Panc1 (cell line): ENCODE results near the gene ZCCHC14. TPM values are rescaled to one million over a fixed set of nuclear protein-coding genes. Genes with fewer than 3 reads are reported as not detected.

Experiments
- ATAC-seq: fragments of 200-7000 bp; cut with Tn5 transposase; 2 replicates; pipeline ENCODE4 v1.9.1; 2020; ENCODE audit warnings: mild to moderate bottlenecking, moderate library complexity
- BruUV-seq: library from RNA; stranded (reverse); fragments of 400-500 nt; replicated peaks from 2 replicates; lab custom pipeline; 2021; lab: Mats Ljungman, UMichigan
- CTCF ChIA-PET: fragments of 300-600 bp; sonication (Branson Sonifier 250); formaldehyde crosslinking; loops from one replicate; lab custom pipeline; 2022; ENCODE audit warnings: antibody characterized with exemption; lab: Charles Lee
- POLR2A ChIA-PET: fragments of 300-600 bp; sonication (Branson Sonifier 250); formaldehyde crosslinking; loops from one replicate; lab custom pipeline; 2022; ENCODE audit warnings: antibody characterized with exemption; lab: Charles Lee
- DNase-seq: peaks from one replicate; pipeline ENCODE4 v3.0.0-alpha.2; 2010; ENCODE audit warnings: low read depth, low spot score
- H3K27ac ChIP-seq: 2 replicates; pipeline ENCODE4 v1.5.1; 2011; ENCODE audit warnings: mild to moderate bottlenecking, low read length, inconsistent platforms
- H3K27me3 ChIP-seq: fragments of 200-500 bp; sonication (Bioruptor generic); 2 replicates; pipeline ENCODE4 v1.6.0; 2014; ENCODE audit warnings: low read length, inconsistent platforms; ENCODE audit not compliant: control insufficient read depth, insufficient read depth
- H3K36me3 ChIP-seq: fragments of 200-500 bp; sonication (Bioruptor generic); 2 replicates; pipeline ENCODE4 v1.5.1; 2014; ENCODE audit warnings: inconsistent platforms, mild to moderate bottlenecking, low read length, moderate library complexity; ENCODE audit not compliant: control insufficient read depth, insufficient read depth
- H3K4me1 ChIP-seq: 2 replicates; pipeline ENCODE4 v1.5.1; 2011; ENCODE audit warnings: inconsistent platforms, mild to moderate bottlenecking, low read length, moderate library complexity; ENCODE audit not compliant: control insufficient read depth, insufficient read depth
- H3K4me3 ChIP-seq, 2 experiments: 2 replicates each; pipeline ENCODE4 v1.5.1; 2011 to 2012; ENCODE audit warnings: low read depth in 2 of 2, low read length in 2 of 2, mild to moderate bottlenecking in 2 of 2, inconsistent platforms in 1 of 2, moderate library complexity in 1 of 2
- H3K9me3 ChIP-seq: fragments of 200-500 bp; sonication (Bioruptor generic); 2 replicates; pipeline ENCODE4 v1.5.1; 2014; ENCODE audit warnings: low read depth, mild to moderate bottlenecking, inconsistent platforms, low read length, moderate library complexity; ENCODE audit not compliant: control insufficient read depth, insufficient read depth
- CTCF ChIP-seq: fragments of 450-650 bp; IDR thresholded peaks from 2 replicates; pipeline ENCODE4 v1.5.1; 2017; ENCODE audit warnings: mild to moderate bottlenecking
- POLR2AphosphoS5 ChIP-seq: IDR thresholded peaks from 2 replicates; pipeline ENCODE4 v1.6.1; 2012; ENCODE audit warnings: mild to moderate bottlenecking, low read depth, low read length, moderate library complexity
- REST ChIP-seq, 2 experiments: IDR thresholded peaks; 2 replicates each; pipeline ENCODE4 v1.6.1; 2011 to 2012; ENCODE audit warnings: low read depth in 2 of 2, control low read depth in 1 of 2, low read length in 1 of 2, mild to moderate bottlenecking in 1 of 2, moderate library complexity in 1 of 2; ENCODE audit not compliant: insufficient read depth in 1 of 2
- SIN3A ChIP-seq: IDR thresholded peaks from 2 replicates; pipeline ENCODE4 v1.6.1; 2012; ENCODE audit warnings: low read depth, mild to moderate bottlenecking, low read length, moderate library complexity, borderline replicate concordance; ENCODE audit not compliant: insufficient read depth
- TCF7L2 ChIP-seq: IDR thresholded peaks from 2 replicates; pipeline ENCODE4 v1.6.1; 2011; ENCODE audit warnings: mild to moderate bottlenecking, low read depth, low read length, inconsistent platforms
- in situ Hi-C: cut with HindIII; loops from 2 replicates; pipeline ENCODE4 v1.10.0; 2016; ENCODE audit warnings: low sequenced_read_pairs, low pct_unique_long_range_greater_than_20kb
- intact Hi-C: fragments of 100-400 bp; cut with micrococcal nuclease; formaldehyde crosslinking; loops from one replicate; pipeline ENCODE4 v1.10.0; 2022; ENCODE audit not compliant: unreplicated experiment
- total RNA-seq: library from RNA; stranded (reverse); gene quantifications from one replicate; pipeline ENCODE4 v1.2.1, GENCODE V29; 2021; ENCODE audit not compliant: unreplicated experiment

The ZCCHC14 gene
- total RNA-seq, 1 experiment from 2014 or later: 35.0 TPM

- H3K4me3 ChIP-seq: no peak overlapping the region
- intact Hi-C loops (no loop called here), in situ Hi-C loops (no loop called here)
- no peaks in the 10 kb centered on the region for H3K4me1 ChIP-seq
- no peak for TF ChIP-seq POLR2AphosphoS5
- TF ChIP-seq SIN3A: no peak
- no peak for TF ChIP-seq REST (IDR thresholded peaks at IDR 0.05; ENCODE audit: insufficient read depth in 1 of 2, low read depth in 2 of 2, low read length in 1 of 2)
- no peak for TF ChIP-seq TCF7L2
- ChIA-PET POLR2A (no interaction called here), CTCF (no interaction called here)
- no peaks in the 10 kb centered on the region for H3K9me3 ChIP-seq
- no peak overlapping the region for H3K27ac ChIP-seq
- no peaks in the 10 kb centered on the region for H3K27me3 ChIP-seq
- no peak for DNase-seq
- H3K36me3 ChIP-seq: no peaks in the 10 kb centered on the region; the same call in 1 of the 2 replicates
- no TSS peak for BruUV-seq
- no peak for ATAC-seq
These were observed 133.7 kb downstream of the ZCCHC14 start for GRCh38 chr16:87359121-87359520.

GRCh38 chr16:87358696-87359095, 134.1 kb downstream of the ZCCHC14 start:
- CTCF ChIA-PET: no interaction called here
- no peak overlapping the region for H3K4me3 ChIP-seq

More at GRCh38 chr16:87358696-87359095, 134.1 kb downstream of the ZCCHC14 start:
- POLR2A ChIA-PET: no interaction called here
- no peaks in the 10 kb centered on the region; the same call in 1 of the 2 replicates for H3K36me3 ChIP-seq
- no peaks in the 10 kb centered on the region for H3K27me3 ChIP-seq
- ATAC-seq (no peak), DNase-seq (no peak)
- H3K4me1 ChIP-seq: no peaks in the 10 kb centered on the region
- in situ Hi-C loops: no loop called here
- no peak for TF ChIP-seq TCF7L2
- no peak for TF ChIP-seq POLR2AphosphoS5
- TF ChIP-seq CTCF: no peak
- no peak for TF ChIP-seq REST (IDR thresholded peaks at IDR 0.05; ENCODE audit: insufficient read depth in 1 of 2, low read depth in 2 of 2, low read length in 1 of 2)
- TF ChIP-seq SIN3A: no peak
- no peaks in the 10 kb centered on the region for H3K9me3 ChIP-seq
- H3K27ac ChIP-seq: no peak overlapping the region
- intact Hi-C loops: no loop called here
- BruUV-seq: no TSS peak
